CD4-positive, alpha-beta T cell treated with Interleukin-17A for 1 hour (primary cell): Measurements from ENCODE around the gene SMIM24.
"Not testable (repeated sequence)": the region's sequence is repeated elsewhere in the genome, so short reads cannot be mapped to it uniquely, and the experiment has no call there.

ENCODE experiments used
- DNase-seq: peaks from one replicate; pipeline ENCODE4 v3.0.0-alpha.2; 2020

SMIM24 gene

DNA sequence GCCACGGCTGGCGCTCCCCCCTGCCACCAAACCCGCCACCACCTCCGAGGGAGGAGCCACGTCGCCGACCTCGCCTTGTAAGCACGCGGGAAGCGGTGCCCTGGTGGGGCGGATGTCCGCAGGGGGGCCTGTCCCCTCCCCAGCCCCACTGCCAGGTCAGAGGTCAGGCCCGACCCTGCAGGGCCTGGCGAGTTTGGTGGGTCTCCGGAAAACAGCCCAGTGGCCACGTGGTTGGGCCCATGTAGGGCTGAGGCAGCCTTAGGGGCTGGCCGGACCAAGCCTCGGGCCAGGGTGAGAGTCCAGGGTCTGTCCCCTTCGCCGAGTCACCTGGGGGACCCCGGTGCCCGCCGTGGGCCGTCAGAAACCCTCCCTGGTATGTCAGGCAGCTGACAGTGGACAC is 26.5 kb downstream of the SMIM24 start:
- no peak for DNase-seq

- DNase-seq: not testable (repeated sequence)
These were observed 27.4 kb downstream of the SMIM24 start for GRCh38 chr19:3452942-3453214.

DNA sequence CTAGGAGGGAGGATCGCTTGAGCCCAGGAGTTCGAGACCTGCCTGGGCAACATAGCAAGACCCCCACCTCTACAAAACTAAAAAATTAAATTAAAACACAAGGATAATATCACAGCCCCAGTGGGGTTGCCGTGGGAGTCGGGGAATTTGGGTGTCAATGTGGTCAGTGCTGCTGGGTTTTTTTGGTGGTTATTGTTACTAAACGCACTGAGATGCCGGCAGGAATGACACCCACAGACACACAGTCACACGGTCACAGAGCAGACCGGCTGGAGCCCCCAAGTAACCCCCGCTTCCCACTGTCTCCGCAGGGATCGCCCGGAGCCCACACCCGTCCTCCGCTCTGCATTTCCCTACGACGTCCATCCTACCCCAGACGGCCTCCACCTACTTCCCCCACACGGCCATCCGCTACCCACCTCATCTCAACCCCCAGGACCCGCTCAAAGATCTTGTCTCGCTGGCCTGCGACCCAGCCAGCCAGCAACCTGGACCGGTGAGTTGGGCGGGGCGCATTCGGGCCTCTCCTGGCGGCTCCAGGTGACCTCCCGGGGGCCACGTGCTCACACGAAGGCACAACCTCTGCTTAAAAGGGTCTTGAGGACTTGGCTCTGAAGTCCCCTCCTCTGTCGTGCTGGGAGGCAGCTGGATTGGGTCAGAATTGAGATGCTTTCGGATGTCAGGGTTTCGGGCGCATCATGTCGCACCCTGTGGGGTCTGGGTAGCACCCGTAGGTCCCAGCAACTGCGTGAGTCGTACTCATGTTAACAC is 28.0 kb downstream of the SMIM24 start:
- DNase-seq: no peak

- DNase-seq: no peak
These were observed 28.9 kb downstream of the SMIM24 start for GRCh38 chr19:3451451-3451866.

GRCh38 chr19:3450796-3451411 is 29.4 kb downstream of the SMIM24 start:
- DNase-seq: no peak

DNA sequence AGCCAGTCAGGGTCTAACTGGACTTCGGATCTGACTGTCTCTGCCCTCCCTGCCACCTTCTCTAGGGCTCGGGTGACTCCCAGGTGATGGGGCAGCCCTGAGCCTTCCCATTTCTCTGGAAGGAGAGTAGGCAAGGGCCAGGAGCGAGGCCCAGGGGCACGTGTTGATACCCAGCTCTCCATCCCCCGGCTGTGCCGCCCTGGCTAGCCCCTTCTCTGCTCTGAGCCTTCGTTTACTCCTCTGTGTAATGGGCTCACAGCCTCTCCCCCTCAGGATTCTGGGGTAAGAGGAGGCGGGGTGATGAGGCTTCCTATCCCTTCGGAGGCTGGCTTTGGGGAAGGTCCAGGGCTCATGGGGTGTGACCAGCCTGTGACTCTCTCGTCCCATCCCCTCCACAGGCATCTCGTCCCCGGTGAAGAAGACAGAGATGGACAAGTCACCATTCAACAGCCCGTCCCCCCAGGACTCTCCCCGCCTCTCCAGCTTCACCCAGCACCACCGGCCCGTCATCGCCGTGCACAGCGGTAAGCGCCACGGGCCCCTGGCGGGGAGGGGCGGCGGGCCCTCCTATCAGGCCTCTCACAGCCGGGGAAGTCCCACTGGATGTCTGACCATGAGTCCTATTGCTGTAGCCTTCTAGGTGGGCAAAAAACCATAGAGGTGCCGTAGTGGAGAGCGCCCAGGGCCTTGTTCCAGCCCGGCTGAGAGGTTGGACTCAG is 31.6 kb downstream of the SMIM24 start:
- no peak for DNase-seq

DNA sequence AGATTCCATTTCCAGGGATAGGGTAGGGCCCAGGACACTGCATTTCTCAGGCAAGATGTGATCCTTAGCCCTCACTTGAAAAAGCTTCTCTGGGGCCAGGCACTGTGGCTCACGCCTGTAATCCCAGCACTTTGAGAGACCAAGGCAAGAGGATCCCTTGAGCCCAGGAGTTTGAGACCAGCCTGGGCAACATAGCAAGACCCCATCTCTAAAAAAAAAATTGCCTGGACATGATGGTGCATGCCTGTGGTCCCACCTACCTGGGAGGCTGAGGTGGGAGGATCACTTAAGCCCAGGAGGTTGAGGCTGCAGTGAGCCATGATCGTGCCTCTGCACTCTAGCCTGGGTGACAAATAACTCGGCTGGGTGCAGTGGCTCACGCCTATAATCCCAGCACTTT is 33.7 kb downstream of the SMIM24 start:
- DNase-seq: not testable (repeated sequence)

DNA sequence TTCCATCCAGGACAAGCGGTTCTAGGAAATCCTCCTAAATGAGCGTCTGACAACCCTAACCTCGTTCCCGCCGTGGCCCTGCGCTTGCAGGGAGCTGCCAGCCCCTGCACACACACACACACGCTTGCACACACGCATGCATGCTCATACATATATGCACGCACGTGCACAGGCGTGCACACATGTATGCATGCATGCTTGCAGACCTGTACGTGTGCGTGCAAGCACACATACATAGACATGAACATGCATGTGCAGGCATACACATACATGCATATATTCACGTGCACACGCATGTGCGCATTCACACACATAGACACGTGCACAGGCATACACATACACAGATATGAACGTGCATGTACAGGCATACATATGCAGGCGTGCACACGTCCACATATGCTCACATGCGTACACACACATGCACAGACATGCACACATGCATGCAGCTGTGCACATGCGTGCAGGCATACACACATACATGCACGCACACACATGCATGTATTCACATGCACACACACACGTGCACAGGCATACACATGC is 35.6 kb downstream of the SMIM24 start:
- no peak for DNase-seq

GRCh38 chr19:3443840-3444694 is 36.3 kb downstream of the SMIM24 start:
- no peak for DNase-seq

DNA sequence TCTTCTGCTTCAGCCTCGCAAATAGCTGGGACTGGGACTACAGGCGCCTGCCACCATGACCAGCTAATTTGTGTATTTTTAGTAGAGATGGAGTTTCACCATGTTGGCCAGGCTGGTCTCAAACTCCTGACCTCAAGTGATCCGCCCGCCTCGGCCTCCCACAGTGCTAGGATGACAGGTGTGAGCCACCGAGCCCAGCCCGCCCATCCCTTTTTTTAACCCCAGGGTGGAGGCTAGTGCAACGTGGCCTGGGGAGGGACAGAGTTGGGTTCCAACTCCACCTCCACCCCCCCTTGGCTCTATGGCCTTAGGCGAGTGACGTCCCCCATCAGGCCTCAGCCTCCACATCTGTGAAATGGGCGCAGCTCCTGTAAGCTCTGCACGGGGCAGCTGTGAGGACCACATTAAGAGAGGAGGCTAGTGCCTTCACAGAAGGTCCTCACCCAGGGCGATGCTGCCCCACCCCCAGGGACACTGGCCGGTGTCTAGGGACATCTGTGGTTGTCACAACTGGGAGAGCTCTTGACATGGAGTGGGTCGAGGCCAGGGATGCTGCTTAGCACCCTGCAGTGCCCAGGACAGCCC is 37.7 kb downstream of the SMIM24 start:
- no peak for DNase-seq

GRCh38 chr19:3441986-3442329 is 38.4 kb downstream of the SMIM24 start:
- DNase-seq: no peak

- no peak for DNase-seq
These were observed 39.0 kb downstream of the SMIM24 start for GRCh38 chr19:3441089-3441985.

- DNase-seq: peak; percentile 67
These were observed 40.2 kb downstream of the SMIM24 start for GRCh38 chr19:3440082-3440481.

DNA sequence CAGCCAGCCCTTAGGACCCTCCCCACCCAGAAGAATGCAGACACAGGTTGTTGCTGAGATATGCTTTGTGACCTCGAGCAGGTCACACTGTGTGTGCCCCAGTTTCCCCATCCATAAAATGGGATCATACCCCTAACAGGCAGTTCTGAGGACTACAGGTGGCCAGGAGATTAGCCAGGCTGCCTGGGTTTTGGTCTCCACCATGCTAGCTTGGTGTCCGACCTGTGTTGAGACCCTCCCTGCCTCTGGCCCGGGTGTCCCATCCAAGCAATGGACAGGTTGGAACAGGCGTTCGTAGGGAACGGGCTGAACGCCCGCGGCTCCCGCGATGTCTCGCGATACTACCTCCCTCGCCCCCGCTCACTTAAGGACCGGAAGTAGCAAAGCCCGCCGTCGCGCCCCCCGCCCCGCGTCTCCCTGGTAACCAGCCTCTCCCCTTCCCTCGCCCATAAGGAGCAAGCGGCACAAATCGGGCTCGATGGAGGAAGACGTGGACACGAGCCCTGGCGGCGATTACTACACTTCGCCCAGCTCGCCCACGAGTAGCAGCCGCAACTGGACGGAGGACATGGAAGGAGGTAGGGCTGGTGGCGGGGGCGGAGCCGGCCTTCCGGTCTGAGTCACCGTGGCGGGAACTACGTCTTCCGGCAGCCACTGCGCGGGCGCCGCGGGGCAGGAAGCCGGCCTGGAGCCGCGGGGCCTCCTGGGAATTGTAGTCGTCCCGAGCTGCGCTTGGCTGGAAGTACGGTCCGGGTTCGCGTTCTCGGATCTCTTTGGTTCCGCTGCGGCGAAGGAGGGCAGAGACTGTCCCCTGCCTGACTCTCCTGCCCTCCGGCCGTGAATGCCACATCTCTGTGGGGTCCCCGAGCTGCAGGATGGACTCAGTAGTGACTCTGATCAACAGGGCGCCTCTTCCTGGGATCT is 45.4 kb downstream of the SMIM24 start:
- peak; percentile 95 for DNase-seq

DNA sequence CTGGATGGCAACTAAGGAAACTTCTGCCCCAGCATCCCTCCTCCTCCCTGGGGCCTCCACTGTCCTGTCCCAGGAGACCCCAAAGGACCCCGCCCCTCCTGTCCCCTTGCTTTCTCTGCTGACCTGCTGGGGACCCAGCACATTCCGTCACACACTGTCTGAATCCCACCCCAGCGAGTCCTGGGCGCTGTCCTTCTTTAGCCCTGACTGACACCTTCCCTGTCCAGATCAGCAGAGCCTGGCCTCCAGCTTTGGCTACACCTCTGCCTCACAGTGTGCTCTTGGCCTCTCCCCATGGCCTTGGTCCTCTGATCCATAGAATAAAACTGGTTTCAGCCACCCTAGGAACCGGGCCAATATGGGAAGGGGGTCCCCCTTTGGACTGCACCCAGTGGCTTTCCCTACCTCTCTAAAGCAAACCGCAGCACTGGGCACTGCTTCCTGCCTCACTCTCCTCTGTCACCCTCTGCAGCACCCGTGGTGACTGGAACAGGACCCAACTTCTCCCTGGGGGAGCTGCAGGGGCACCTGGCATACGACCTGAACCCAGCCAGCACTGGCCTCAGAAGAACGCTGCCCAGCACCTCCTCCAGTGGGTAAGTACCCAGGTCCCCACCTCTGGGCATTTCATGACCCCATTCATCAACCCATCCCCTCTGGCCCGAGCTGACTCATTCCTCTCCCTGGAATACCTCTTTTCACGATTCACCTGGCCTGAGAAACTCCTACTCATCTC is 46.4 kb downstream of the SMIM24 start:
- no peak for DNase-seq

DNA sequence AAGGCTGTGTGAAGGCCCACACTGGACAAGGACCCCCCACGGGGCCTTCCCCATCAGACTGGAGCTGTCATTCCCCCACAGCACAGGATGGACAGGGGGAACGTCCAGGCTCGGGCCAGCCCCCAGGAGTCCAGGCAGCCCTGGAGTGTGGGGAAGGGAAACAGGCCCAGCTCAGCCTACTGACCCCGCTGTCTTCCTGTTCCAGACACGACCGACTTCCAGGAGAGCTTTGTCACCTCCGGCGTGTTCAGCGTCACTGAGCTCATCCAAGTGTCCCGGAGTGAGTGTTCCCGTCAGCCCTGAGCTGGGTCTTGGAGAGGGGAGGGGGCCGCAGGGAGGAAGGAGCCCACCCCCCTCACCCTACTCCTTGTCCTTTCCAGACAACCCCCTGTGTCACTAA is 47.0 kb downstream of the SMIM24 start:
- no peak for DNase-seq

GRCh38 chr19:3431760-3432397 is 48.4 kb downstream of the SMIM24 start:
- no peak for DNase-seq

DNA sequence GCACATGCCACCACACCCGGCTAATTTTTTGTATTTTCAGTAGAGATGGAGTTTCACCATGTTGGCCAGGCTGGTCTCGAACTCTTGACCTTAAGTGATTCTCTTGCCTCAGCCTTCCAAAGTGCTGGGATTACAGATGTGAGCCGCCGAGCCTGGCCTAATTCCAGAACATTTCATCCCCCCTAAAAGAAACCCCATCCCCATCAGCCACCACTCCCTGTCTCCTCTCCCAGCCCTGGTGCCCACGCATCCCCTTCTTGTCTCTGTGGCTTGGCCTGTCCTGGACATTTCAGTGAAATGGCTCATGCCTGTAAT is 50.0 kb downstream of the SMIM24 start:
- DNase-seq: not testable (repeated sequence)

DNA sequence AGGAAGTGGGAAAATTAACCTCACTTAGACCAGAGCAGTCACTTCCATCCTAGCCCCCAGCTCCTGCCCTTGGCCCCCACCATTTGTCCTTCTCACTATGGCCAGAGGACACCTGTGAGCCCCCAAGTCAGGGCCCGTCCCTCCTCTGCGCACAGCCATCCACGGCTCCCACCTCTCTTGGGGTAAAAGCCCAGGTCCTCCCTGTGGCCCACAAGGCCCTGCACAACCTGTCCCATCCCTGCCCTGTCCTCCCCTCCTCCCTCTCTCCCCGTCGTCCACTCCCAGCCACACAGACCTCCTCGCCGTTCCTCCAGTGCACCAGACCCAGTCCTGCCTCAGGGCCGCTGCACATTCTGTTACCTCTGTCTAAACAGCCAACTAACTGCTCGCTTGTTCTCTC is 53.9 kb downstream of the SMIM24 start:
- no peak for DNase-seq
